AG08395 (cell line): ENCODE measurements around the gene FRAS1.
"Not testable (repeated sequence)": the region's sequence is repeated elsewhere in the genome, so short reads cannot be mapped to it uniquely, and the experiment has no call there.

ENCODE experiments used
- DNase-seq: peaks from one replicate; pipeline ENCODE4 v3.0.0; 2012; ENCODE audit warnings: mixed read lengths, low spot score

FRAS1 gene

GRCh38 chr4:78167510-78167909, 110.4 kb downstream of the FRAS1 start:
- no peak for DNase-seq

- DNase-seq, result no peak
These were observed 110.9 kb downstream of the FRAS1 start for GRCh38 chr4:78168029-78168428.

GRCh38 chr4:78169728-78170127, 112.6 kb downstream of the FRAS1 start:
- no peak for DNase-seq

- DNase-seq, result no peak
These were observed 114.4 kb downstream of the FRAS1 start for GRCh38 chr4:78171482-78171881.

GRCh38 chr4:78174891-78175290, 117.8 kb downstream of the FRAS1 start:
- no peak for DNase-seq

- no peak for DNase-seq
These were observed 122.1 kb downstream of the FRAS1 start for GRCh38 chr4:78179196-78179595.

GRCh38 chr4:78181681-78182234, 124.6 kb downstream of the FRAS1 start:
- not testable (repeated sequence) for DNase-seq

- DNase-seq, result no peak
These were observed 127.5 kb downstream of the FRAS1 start for GRCh38 chr4:78184584-78184983.

GRCh38 chr4:78185117-78185516, 128.0 kb downstream of the FRAS1 start:
- DNase-seq, result no peak

GRCh38 chr4:78186597-78187543, 129.7 kb downstream of the FRAS1 start:
- no peak for DNase-seq

GRCh38 chr4:78190068-78190467, 132.9 kb downstream of the FRAS1 start:
- DNase-seq, result no peak

GRCh38 chr4:78190595-78190994, 133.5 kb downstream of the FRAS1 start:
- DNase-seq, result no peak

- no peak for DNase-seq
These were observed 140.8 kb downstream of the FRAS1 start for GRCh38 chr4:78197947-78198346.

- DNase-seq, result no peak
These were observed 142.9 kb downstream of the FRAS1 start for GRCh38 chr4:78199984-78200383.

GRCh38 chr4:78200949-78201348, 143.8 kb downstream of the FRAS1 start:
- no peak for DNase-seq

GRCh38 chr4:78204176-78204575, 147.1 kb downstream of the FRAS1 start:
- DNase-seq, result no peak

- no peak for DNase-seq
These were observed 148.5 kb downstream of the FRAS1 start for GRCh38 chr4:78205591-78205990.

GRCh38 chr4:78207541-78207940, 150.4 kb downstream of the FRAS1 start:
- DNase-seq, result no peak

- DNase-seq, result no peak
These were observed 150.8 kb downstream of the FRAS1 start for GRCh38 chr4:78207951-78208350.

GRCh38 chr4:78208896-78209295, 151.8 kb downstream of the FRAS1 start:
- not testable (repeated sequence) for DNase-seq

GRCh38 chr4:78210694-78211410, 153.7 kb downstream of the FRAS1 start:
- DNase-seq, result no peak

GRCh38 chr4:78213218-78213617, 156.1 kb downstream of the FRAS1 start:
- DNase-seq, result no peak

GRCh38 chr4:78214078-78214477, 157.0 kb downstream of the FRAS1 start:
- DNase-seq, result no peak
